ENCODE data around the gene PPP6R3.

GRCh38 chr11:68471360-68472340 is 11.1 kb downstream of the PPP6R3 start:
- TF ChIP-seq POLR2A (IDR thresholded peaks at IDR 0.05) (no peak), CTCF (IDR thresholded peaks at IDR 0.05) (no peak)

Measured in thyroid gland (tissue), 4 donors.